NCI-H2227 (cell line): Measurements from ENCODE around the gene KDM5C.

Source experiments
- DNase-seq: peaks from one replicate; lab custom pipeline; 2025; ENCODE audit not compliant: unreplicated experiment; lab: John Stamatoyannopoulos, UW

KDM5C gene

DNA sequence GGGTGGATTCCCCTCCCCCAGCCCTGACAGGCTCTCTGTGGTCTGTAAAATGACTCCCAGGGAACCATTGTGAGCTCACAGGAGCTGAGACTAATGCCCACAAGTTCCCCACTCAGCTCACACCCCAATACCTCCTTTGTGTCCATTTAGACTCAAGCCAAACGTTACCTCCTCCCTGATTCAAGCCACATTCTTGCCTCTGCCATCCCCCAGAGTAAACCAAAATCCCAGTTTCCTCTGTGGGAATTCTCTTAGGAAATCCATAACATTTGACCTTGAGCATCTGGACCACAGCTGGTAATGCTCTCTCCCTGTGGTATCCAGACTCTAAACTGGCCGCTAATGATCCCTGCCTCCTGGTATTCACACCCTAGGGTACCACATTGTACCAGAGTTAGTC is 26.3 kb upstream of the KDM5C start:
- no peak for DNase-seq

- DNase-seq: no peak
Observed at GRCh38 chrX:53250556-53250955, 25.5 kb upstream of the KDM5C start.

DNA sequence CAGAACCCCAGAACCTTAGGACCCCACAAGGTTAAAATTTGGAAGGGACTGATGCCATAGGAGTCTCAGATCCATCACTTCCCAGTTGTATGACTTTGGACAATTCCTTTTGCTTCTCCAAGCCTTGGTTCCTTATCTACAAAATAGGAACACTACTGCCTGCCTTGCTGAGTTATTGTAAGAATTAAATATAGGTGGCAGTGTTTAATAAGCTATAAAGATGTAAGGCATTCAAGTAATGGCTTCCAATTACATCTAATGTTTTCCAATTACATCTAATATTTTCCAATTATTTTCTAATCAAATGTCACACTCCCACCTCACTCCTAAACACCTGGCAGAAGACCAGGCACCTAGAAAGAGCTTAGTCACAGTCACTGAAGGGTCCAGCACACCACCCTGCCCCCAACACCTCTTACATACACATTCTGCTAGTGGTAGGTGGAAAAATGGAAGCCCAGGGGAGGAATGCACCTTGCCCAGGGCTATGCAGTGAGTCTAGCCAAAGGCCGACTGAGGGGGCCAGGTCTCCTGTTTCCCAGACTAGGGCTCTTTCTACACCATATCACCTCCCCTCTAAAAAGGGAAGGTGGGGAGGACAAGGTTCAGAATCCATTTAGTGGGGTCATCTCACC is 24.5 kb upstream of the KDM5C start:
- DNase-seq: no peak

- DNase-seq: no peak
Observed at GRCh38 chrX:53247928-53248327, 22.9 kb upstream of the KDM5C start.

DNA sequence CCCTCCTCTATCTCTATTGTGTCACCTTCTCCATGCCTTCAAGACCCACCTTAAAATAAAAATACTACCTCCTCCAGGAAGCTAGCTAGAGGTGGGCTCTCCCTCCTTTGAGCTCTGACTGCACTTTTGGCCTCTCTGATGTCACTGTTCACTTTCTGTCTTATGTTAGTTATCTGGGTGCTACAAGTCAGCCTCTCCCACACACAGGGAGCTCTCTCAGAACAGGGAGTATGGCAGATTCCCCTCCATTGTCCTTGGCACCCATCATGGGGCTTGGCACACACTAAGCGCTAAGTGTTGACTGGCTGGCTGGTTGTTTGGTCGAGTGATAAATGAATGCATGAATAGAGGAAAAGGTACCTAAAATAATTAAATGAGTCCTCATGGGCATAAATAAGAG is 21.2 kb upstream of the KDM5C start:
- no peak for DNase-seq

- no peak for DNase-seq
Observed at GRCh38 chrX:53244610-53245009, 19.6 kb upstream of the KDM5C start.

DNA sequence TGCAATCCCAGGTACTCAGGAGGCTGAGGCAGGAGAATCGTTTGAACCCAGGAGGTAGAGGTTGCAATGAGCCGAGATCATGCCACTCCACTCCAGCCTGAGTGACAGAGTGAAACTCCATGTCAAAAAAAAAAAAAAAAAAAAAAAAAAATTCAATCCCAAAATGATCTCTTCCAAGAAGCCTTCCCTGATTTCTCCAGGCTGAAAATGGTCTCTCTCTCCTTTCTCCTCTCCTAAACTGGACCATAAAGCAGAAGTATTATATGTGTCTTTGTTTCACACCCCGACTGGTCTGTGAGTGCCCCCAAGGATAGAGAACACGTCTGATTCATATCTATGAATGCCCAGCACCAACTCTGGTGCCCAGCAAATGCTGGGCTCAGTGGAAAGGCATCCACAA is 17.3 kb upstream of the KDM5C start:
- DNase-seq: no peak

DNA sequence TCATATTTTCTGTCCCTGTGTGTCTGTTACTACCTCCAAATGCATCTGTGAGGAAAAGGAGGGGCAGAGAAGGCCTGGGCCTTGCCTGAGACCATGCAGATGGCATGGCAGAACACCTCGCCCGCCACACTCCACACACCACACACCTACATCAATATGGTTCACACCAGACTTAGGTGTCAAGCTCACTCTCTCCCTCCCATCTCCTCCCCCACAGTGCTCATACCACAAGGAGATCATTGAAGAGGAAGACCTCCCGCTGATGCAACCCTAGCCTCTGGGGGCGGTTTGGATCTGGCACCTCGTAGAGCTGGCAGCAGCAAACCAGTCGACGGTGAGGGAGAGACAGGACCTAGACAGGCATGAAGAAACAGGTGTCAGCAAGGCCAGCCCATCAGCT is 16.6 kb upstream of the KDM5C start:
- no peak for DNase-seq

DNA sequence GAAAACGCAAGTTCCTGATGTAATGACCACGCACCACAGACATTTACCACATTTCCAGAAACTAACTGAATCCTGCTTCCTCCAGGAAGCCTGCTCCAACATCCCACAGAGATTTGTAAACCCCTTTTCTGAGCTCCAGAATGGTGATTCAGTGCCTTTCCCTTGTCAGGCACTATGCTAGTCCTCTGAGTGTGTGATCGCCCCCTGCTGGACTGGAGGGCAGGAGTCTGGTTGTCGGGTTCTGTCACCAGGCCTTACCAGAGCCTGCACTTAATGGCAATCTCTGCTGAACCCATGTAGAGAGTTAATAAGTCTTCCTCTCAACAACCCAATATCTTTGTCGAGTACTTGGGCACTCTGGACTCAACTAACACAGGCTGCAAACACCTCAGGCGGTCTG is 14.5 kb upstream of the KDM5C start:
- no peak for DNase-seq

GRCh38 chrX:53237056-53237455 is 12.0 kb upstream of the KDM5C start:
- no peak for DNase-seq

GRCh38 chrX:53236025-53236679 is 11.1 kb upstream of the KDM5C start:
- no peak for DNase-seq

DNA sequence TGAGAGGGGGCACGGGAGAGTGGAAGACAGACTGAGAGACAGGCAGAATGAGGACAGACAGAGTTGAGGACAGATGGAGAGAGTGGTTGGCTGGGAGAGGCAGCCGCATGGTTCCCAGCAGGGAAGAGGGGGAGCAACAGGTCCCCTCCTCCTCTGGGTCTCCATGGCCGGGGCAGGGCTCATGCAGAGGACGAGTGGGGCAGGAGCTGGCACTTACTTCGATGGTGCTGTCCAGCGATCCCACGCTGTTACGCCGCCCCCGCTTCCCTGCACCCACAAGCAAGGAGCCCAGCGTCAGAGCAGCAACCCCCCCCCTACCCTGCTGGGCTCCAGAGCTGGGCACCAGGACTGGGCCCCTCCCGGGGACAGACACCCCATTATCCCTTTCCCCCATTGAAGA is 10.6 kb upstream of the KDM5C start:
- DNase-seq: no peak

- DNase-seq: no peak
Observed at GRCh38 chrX:53234484-53234883, 9.5 kb upstream of the KDM5C start.

DNA sequence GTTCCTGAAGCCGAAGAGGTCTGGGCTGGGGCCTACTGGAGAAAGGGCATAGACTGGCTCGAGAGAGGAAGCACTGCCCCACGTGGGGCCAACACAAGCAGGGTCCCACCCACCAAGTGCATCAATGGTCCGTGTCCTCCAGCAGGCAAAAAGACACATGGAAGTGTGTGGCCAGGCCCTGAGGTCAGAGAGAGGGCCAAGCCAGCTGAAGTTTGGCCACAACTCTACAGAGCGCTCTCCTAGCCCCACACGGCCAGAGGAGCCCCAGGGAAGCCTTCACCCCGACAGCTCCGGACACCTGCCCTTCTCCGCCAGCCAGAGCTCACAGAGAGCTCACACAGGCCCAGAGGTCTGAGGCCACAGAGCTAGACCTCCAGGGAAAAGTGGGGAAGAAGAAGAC is 8.5 kb upstream of the KDM5C start:
- DNase-seq: no peak

- no peak for DNase-seq
Observed at GRCh38 chrX:53230116-53230515, 5.1 kb upstream of the KDM5C start.

- no peak for DNase-seq
Observed at GRCh38 chrX:53227224-53227765, 2.3 kb upstream of the KDM5C start.

- no peak for DNase-seq
Observed at GRCh38 chrX:53223955-53224859, 800 bp downstream of the KDM5C start.

- DNase-seq: no peak
Observed at GRCh38 chrX:53223068-53223693, 1.8 kb downstream of the KDM5C start.

DNA sequence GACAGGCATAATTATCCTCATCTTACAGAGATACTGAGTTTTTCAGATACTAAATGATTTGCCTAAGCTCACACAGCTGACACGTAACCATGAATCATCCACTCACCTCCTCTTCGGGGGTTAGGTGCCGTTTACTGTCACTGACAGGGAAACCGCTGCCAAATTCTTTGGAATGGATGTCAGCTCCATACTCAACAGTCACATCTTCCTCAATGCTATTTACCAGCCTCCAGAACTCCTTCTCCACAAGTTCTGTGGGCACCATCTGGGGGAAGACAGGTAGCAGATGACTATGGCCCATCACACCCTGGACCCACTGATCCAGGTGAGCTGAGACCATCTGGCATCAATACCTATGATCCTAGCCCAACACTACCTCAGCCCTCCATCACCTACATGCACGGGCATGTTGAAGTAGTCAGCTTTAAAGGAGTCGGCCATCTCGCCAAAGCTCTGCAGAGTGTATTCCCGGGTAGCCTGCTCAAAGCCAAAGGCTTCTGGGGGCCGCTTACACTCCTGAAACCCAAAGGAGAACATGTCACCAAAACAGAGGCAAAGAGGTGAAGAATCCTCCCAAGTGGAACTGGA is 13.5 kb downstream of the KDM5C start:
- DNase-seq: no peak

DNA sequence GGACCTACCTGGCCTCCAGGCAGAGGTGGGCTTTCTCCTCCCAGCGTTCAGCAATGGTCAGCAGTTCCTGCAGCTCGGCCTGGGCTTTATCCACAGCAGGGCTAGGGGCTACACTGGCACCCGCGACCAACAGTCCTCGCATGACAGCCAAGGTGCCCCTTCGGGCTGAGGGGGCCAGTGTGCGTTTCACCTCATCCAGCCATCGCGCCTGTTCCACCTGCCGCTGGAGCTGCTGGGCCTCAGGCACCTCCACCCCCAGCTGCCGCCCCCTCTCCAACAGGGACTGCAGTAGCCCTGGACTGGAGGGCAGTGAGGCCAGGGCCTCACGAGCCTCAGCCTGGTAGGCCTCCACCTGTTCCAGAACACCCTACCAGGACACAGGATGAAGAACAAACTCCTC is 28.3 kb downstream of the KDM5C start:
- DNase-seq: no peak

GRCh38 chrX:53195401-53195800 is 29.6 kb downstream of the KDM5C start:
- no peak for DNase-seq
